Lower lobe of right lung (tissue), 2 donors: ENCODE data around the gene SSH2. TPM values are rescaled to one million over a fixed set of nuclear protein-coding genes. Genes with fewer than 3 reads are reported as not detected.
"Not testable (repeated sequence)": the region's sequence is repeated elsewhere in the genome, so short reads cannot be mapped to it uniquely, and the experiment has no call there.

ENCODE experiments used
- ATAC-seq, 2 donors: fragments of 200-7000 bp; cut with Tn5 transposase; one replicate each; pipeline ENCODE4 v1.9.1; 2020 to 2022; ENCODE audit warnings: mild to moderate bottlenecking in 2 of 2, moderate library complexity in 2 of 2
- DNase-seq: peaks from one replicate; pipeline ENCODE4 v3.0.0-alpha.2; 2020
- H3K27ac ChIP-seq: fragments of 200-600 bp; one replicate; pipeline ENCODE4 v1.8.0; 2022
- H3K27me3 ChIP-seq: fragments of 200-600 bp; one replicate; pipeline ENCODE4 v1.8.0; 2022; ENCODE audit warnings: low read depth
- H3K36me3 ChIP-seq: fragments of 200-600 bp; one replicate; pipeline ENCODE4 v1.8.0; 2022; ENCODE audit warnings: mild to moderate bottlenecking
- H3K4me1 ChIP-seq: fragments of 200-600 bp; one replicate; pipeline ENCODE4 v1.8.0; 2022
- H3K4me3 ChIP-seq: fragments of 200-600 bp; one replicate; pipeline ENCODE4 v1.8.0; 2022; ENCODE audit warnings: mild to moderate bottlenecking
- H3K9me3 ChIP-seq: fragments of 200-600 bp; one replicate; pipeline ENCODE4 v1.8.0; 2022
- intact Hi-C: fragments of 100-400 bp; cut with DNase I; formaldehyde crosslinking; loops from one replicate; pipeline ENCODE4 v1.11.0; 2022
- total RNA-seq: library from RNA; stranded (reverse); fragmentation: NEBNext Ultra II Directional; extraction: Animal tissue kit (Norgen Biotek cat#: 25700); gene quantifications from one replicate; pipeline ENCODE4 v1.2.1, GENCODE V29; 2021
- TF ChIP-seq, protein P1 (sequence below): fragments of 200-600 bp; IDR thresholded peaks from one replicate; pipeline ENCODE4 v1.8.0; 2022; ENCODE audit warnings: antibody characterized with exemption, mild to moderate bottlenecking
- donor health status: DM: no; HTN: yes; CAD: no; lungs with severe emphysema.

SSH2 gene
- total RNA-seq, 1 donor from 2014 or later, result 105 TPM

DNA sequence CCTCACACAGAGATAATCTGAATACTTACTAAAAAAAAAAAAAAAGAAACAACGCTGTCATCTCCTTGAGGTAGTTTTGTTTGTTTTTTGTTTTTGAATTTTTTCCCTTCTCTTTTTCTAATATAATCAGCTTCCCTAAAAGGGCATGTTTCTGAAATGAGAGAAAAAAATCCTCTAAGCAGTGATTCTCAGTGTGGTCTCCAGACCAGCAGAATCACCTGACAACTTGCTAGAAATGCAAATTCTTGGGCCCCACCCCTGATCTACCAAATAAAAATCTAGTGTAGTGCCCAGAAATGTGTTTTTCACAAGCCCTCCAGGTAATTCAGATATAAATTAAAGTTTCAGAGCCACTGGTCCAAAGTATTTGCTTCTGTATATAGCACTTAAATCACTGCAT is 65.4 kb downstream of the SSH2 start:
- ATAC-seq, result no peak
- intact Hi-C loops, result no loop called here
- TF ChIP-seq, protein P1, sequence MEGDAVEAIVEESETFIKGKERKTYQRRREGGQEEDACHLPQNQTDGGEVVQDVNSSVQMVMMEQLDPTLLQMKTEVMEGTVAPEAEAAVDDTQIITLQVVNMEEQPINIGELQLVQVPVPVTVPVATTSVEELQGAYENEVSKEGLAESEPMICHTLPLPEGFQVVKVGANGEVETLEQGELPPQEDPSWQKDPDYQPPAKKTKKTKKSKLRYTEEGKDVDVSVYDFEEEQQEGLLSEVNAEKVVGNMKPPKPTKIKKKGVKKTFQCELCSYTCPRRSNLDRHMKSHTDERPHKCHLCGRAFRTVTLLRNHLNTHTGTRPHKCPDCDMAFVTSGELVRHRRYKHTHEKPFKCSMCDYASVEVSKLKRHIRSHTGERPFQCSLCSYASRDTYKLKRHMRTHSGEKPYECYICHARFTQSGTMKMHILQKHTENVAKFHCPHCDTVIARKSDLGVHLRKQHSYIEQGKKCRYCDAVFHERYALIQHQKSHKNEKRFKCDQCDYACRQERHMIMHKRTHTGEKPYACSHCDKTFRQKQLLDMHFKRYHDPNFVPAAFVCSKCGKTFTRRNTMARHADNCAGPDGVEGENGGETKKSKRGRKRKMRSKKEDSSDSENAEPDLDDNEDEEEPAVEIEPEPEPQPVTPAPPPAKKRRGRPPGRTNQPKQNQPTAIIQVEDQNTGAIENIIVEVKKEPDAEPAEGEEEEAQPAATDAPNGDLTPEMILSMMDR, result no peak

DNA sequence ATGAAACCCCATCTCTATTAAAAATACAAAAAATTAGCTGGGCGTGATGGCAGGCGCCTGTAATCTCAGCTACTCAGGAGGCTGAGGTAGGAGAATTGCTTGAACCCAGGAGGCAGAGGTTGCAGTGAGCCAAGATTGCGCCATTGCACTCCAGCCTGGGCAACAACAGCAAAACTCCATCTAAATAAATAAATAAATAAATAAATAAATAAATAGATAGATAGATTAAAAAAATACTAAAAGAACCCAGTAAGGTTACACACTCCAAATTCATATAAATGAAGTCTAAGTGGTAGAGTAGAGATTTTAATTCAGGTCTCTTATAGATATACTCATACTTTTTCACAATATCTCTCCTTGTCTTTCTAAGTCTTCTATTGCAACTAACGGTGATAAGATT is 65.9 kb downstream of the SSH2 start:
- H3K27me3 ChIP-seq, ATAC-seq, DNase-seq, H3K4me3 ChIP-seq, H3K36me3 ChIP-seq, H3K9me3 ChIP-seq, intact Hi-C loops, H3K27ac ChIP-seq, H3K4me1 ChIP-seq: not testable (repeated sequence)

More for the DNA sequence above, 65.4 kb downstream of the SSH2 start:
- H3K27ac ChIP-seq, result no peak overlapping the region
- DNase-seq, result no peak
- no peaks in the 10 kb centered on the region for H3K36me3 ChIP-seq
- H3K4me3 ChIP-seq, result no peak overlapping the region
- H3K9me3 ChIP-seq, result no peaks in the 10 kb centered on the region
- peaks cover 4% of the 10 kb centered on the region for H3K4me1 ChIP-seq
- no peaks in the 10 kb centered on the region for H3K27me3 ChIP-seq

DNA sequence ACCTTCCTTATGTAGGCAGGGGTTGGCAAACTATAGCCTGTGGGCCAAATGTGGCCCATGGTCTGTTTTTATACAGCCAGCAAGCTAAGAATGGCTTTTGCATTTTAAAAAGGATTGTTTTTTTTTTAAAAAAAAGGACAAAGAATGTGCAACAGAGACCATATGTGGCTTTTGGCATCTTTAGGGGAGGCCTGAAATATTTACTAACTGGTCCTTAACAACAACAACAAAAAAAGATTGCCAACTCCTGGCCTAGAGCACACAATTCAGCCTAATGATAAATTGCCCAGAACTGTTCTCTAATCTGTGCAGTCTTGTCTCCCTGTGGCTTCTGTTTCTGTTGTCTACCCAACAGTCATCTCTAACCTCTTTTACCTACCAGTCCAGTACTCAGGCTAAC is 67.1 kb downstream of the SSH2 start:
- Histone ChIP-seq H3K36me3 (no peaks in the 10 kb centered on the region), H3K4me3 (no peak overlapping the region), H3K27me3 (no peaks in the 10 kb centered on the region), H3K4me1 (peaks cover 4% of the 10 kb centered on the region), H3K9me3 (no peaks in the 10 kb centered on the region), H3K27ac (no peak overlapping the region)
- DNase-seq, result no peak
- intact Hi-C loops, result no loop called here
- TF ChIP-seq, protein P1, result no peak
- ATAC-seq, result no peak

- no peak overlapping the region for H3K27ac ChIP-seq
- intact Hi-C loops, result no loop called here
- DNase-seq (no peak), ATAC-seq (no peak)
- no peaks in the 10 kb centered on the region for H3K9me3 ChIP-seq
- no peaks in the 10 kb centered on the region for H3K36me3 ChIP-seq
- TF ChIP-seq, protein P1, result no peak
- no peaks in the 10 kb centered on the region for H3K4me1 ChIP-seq
- no peaks in the 10 kb centered on the region for H3K27me3 ChIP-seq
- H3K4me3 ChIP-seq, result no peak overlapping the region
Measured at GRCh38 chr17:29862127-29862526, 67.9 kb downstream of the SSH2 start.

GRCh38 chr17:29859445-29859844 is 70.6 kb downstream of the SSH2 start:
- H3K9me3 ChIP-seq, H3K27me3 ChIP-seq, DNase-seq, H3K4me3 ChIP-seq, ATAC-seq, intact Hi-C loops, H3K4me1 ChIP-seq, H3K36me3 ChIP-seq, H3K27ac ChIP-seq: not testable (repeated sequence)

DNA sequence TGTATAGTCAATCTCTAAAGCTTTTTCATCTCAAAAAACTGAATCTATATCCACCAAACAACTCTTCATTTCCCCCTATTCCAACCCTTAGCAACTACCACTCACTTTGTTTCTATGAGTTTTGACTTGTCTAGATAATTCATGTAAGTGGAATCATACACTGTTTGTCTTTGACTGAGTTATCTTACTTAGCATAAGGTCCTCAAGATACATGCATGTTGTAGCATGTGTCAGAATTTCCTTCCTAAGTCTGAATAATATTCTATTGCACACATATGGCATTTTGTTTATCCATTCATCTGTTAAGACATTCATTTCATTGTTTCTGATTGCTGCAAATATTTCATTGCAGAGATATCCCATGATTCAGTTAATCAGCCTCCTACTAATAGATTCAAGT is 72.2 kb downstream of the SSH2 start:
- no peaks in the 10 kb centered on the region for H3K9me3 ChIP-seq
- no peak overlapping the region for H3K27ac ChIP-seq
- peaks cover 12% of the 10 kb centered on the region for H3K4me1 ChIP-seq
- ATAC-seq, result no peak
- DNase-seq, result no peak
- no peaks in the 10 kb centered on the region for H3K27me3 ChIP-seq
- TF ChIP-seq, protein P1, result no peak
- no peaks in the 10 kb centered on the region for H3K36me3 ChIP-seq
- H3K4me3 ChIP-seq, result no peak overlapping the region
- intact Hi-C loops, result no loop called here

- H3K36me3 ChIP-seq, intact Hi-C loops, ATAC-seq, H3K27me3 ChIP-seq, H3K4me3 ChIP-seq, H3K9me3 ChIP-seq, H3K27ac ChIP-seq, DNase-seq: not testable (repeated sequence)
- peaks cover 12% of the 10 kb centered on the region for H3K4me1 ChIP-seq
Measured at GRCh38 chr17:29857105-29857504, 72.9 kb downstream of the SSH2 start.
